DND-41 (cell line): ENCODE results near the gene DAZ4.
"Not testable (repeated sequence)": the region's sequence is repeated elsewhere in the genome, so short reads cannot be mapped to it uniquely, and the experiment has no call there.

Experiments
- CTCF ChIP-seq: IDR thresholded peaks from 2 replicates; pipeline ENCODE4 v1.5.1; 2012; ENCODE audit warnings: borderline replicate concordance, low read length, moderate library complexity, mild to moderate bottlenecking; ENCODE audit not compliant: poor library complexity, severe bottlenecking; ENCODE audit errors: extremely low read depth
- EZH2 ChIP-seq: IDR thresholded peaks from 3 replicates; pipeline ENCODE4 v1.6.1; 2012; ENCODE audit warnings: borderline replicate concordance, low read depth, mild to moderate bottlenecking, moderate library complexity, low read length, inconsistent platforms; ENCODE audit not compliant: severe bottlenecking

GRCh38 chrY:24813293-24813692, 20.4 kb upstream of the DAZ4 start, which contains the start of gene DAZ3:
- TF ChIP-seq CTCF, EZH2: not testable (repeated sequence)
